Caco-2 (cell line): ENCODE results near the gene MAN1C1. TPM values are rescaled to one million over a fixed set of nuclear protein-coding genes. Genes with fewer than 3 reads are reported as not detected.
"Not testable (repeated sequence)": the region's sequence is repeated elsewhere in the genome, so short reads cannot be mapped to it uniquely, and the experiment has no call there.

Experiments
- BruUV-seq: library from RNA; stranded (reverse); fragments of 400-500 nt; replicated peaks from 2 replicates; lab custom pipeline; 2021; lab: Mats Ljungman, UMichigan
- CTCF ChIA-PET: fragments of 300-600 bp; sonication (Branson Sonifier 250); formaldehyde crosslinking; loops from one replicate; lab custom pipeline; 2022; ENCODE audit warnings: antibody characterized with exemption; lab: Charles Lee
- POLR2A ChIA-PET: fragments of 300-600 bp; sonication (Branson Sonifier 250); formaldehyde crosslinking; loops from one replicate; lab custom pipeline; 2022; ENCODE audit warnings: antibody characterized with exemption; lab: Charles Lee
- DNase-seq, 2 experiments: peaks; one replicate each; pipeline versions ENCODE4 v3.0.0 to v3.0.0-alpha.2; 2020 to 2022
- H3K27me3 ChIP-seq: replicated peaks from 2 replicates; pipeline ENCODE4 v1.6.0; 2011; ENCODE audit warnings: low read length; ENCODE audit not compliant: control insufficient read depth, insufficient read depth
- H3K36me3 ChIP-seq: 2 replicates; pipeline ENCODE4 v1.5.1; 2011; ENCODE audit warnings: low read length; ENCODE audit not compliant: control insufficient read depth, insufficient read depth
- H3K4me1 ChIP-seq: fragments of 250-450 bp; sonication (Bioruptor Pico); 2 replicates; pipeline ENCODE4 v1.5.1; 2020; ENCODE audit warnings: mild to moderate bottlenecking
- H3K4me3 ChIP-seq: 2 replicates; pipeline ENCODE4 v1.5.1; 2011; ENCODE audit warnings: low read depth, mild to moderate bottlenecking, control low read depth, low read length
- H3K9me3 ChIP-seq: fragments of 250-450 bp; sonication (Bioruptor Pico); 2 replicates; pipeline ENCODE4 v1.5.1; 2020; ENCODE audit warnings: mild to moderate bottlenecking, moderate library complexity
- H3K27ac Mint-ChIP-seq: one replicate; pipeline ENCODE4 v1.8.0; 2022; ENCODE audit warnings: mixed read lengths; ENCODE audit not compliant: unreplicated experiment
- H3K27me3 Mint-ChIP-seq: one replicate; pipeline ENCODE4 v1.8.0; 2022; ENCODE audit warnings: mixed read lengths; ENCODE audit not compliant: insufficient read depth, unreplicated experiment
- H3K36me3 Mint-ChIP-seq: one replicate; pipeline ENCODE4 v1.8.0; 2022; ENCODE audit warnings: mild to moderate bottlenecking, mixed read lengths; ENCODE audit not compliant: insufficient read depth, unreplicated experiment
- H3K4me1 Mint-ChIP-seq: one replicate; pipeline ENCODE4 v1.8.0; 2022; ENCODE audit warnings: low read depth, mixed read lengths; ENCODE audit not compliant: unreplicated experiment
- H3K4me3 Mint-ChIP-seq: one replicate; pipeline ENCODE4 v1.8.0; 2022; ENCODE audit warnings: mild to moderate bottlenecking, moderate library complexity, mixed read lengths; ENCODE audit not compliant: unreplicated experiment
- H3K9me3 Mint-ChIP-seq: one replicate; pipeline ENCODE4 v1.8.0; 2022; ENCODE audit warnings: mixed read lengths; ENCODE audit not compliant: unreplicated experiment
- CTCF ChIP-seq, 2 experiments: fragments of 200-600 bp in 1 of 2; IDR thresholded peaks; 1 replicate in 1 of 2; 2 replicates in 1 of 2; pipeline versions ENCODE4 v1.5.1 to v1.8.0; 2011 to 2022; ENCODE audit warnings: antibody characterized with exemption in 1 of 2, control low read depth in 1 of 2, inconsistent platforms in 1 of 2, low read depth in 1 of 2, low read length in 1 of 2, mild to moderate bottlenecking in 1 of 2, moderate library complexity in 1 of 2; ENCODE audit not compliant: insufficient read depth in 1 of 2, severe bottlenecking in 1 of 2, unreplicated experiment in 1 of 2
- intact Hi-C: fragments of 100-400 bp; cut with micrococcal nuclease; formaldehyde crosslinking; loops from one replicate; pipeline ENCODE4 v1.10.0; 2022; ENCODE audit not compliant: unreplicated experiment
- total RNA-seq: library from RNA; stranded (reverse); gene quantifications from 2 replicates; pipeline ENCODE4 v1.2.3, GENCODE V29; 2022

Gene MAN1C1
- total RNA-seq, 1 experiment from 2014 or later, result 2.7 TPM

- Histone ChIP-seq H3K27me3 (no peaks in the 10 kb centered on the region), H3K4me1 (no peaks in the 10 kb centered on the region), H3K4me3 (no peak overlapping the region), H3K36me3 (no peaks in the 10 kb centered on the region), H3K9me3 (no peaks in the 10 kb centered on the region)
- no TSS peak for BruUV-seq
- ChIA-PET CTCF (interaction anchor here (1.6 kb wide), 1 partner anchor 9 kb away, joined by 7 read pairs; no protein-coding TSS in a partner anchor), POLR2A (interaction anchor here (0.6 kb wide), 1 partner anchor 26 kb away, joined by 4 read pairs; no protein-coding TSS in a partner anchor)
- TF ChIP-seq CTCF (IDR thresholded peaks at IDR 0.05; ENCODE audit: insufficient read depth in 1 of 2, low read depth in 1 of 2, low read length in 1 of 2, severe bottlenecking in 1 of 2, unreplicated experiment in 1 of 2), result no peak
- DNase-seq, result no peak
- Mint-ChIP-seq H3K27me3 (no peaks in the 10 kb centered on the region), H3K36me3 (no peaks in the 10 kb centered on the region), H3K27ac (no peak overlapping the region), H3K4me1 (peaks cover 7% of the 10 kb centered on the region), H3K9me3 (peaks cover 25% of the 10 kb centered on the region), H3K4me3 (no peak overlapping the region)
- intact Hi-C loops, result no loop called here
Observed at GRCh38 chr1:25598879-25599278, 17.7 kb upstream of the MAN1C1 start.

GRCh38 chr1:25599969-25600610, 16.5 kb upstream of the MAN1C1 start:
- H3K9me3 ChIP-seq, result no peaks in the 10 kb centered on the region
- no peak overlapping the region for H3K4me3 Mint-ChIP-seq
- no peaks in the 10 kb centered on the region for H3K4me1 ChIP-seq
- no peaks in the 10 kb centered on the region for H3K36me3 Mint-ChIP-seq
- ChIA-PET POLR2A (no interaction called here), CTCF (no interaction called here)
- H3K4me1 Mint-ChIP-seq, result peaks cover 7% of the 10 kb centered on the region
- no peak overlapping the region for H3K4me3 ChIP-seq
- no peak for DNase-seq
- H3K27me3 Mint-ChIP-seq, result no peaks in the 10 kb centered on the region
- no TSS peak for BruUV-seq
- H3K9me3 Mint-ChIP-seq, result peaks cover 25% of the 10 kb centered on the region
- TF ChIP-seq CTCF (IDR thresholded peaks at IDR 0.05; ENCODE audit: insufficient read depth in 1 of 2, low read depth in 1 of 2, low read length in 1 of 2, severe bottlenecking in 1 of 2, unreplicated experiment in 1 of 2), result no peak
- no peak overlapping the region for H3K27ac Mint-ChIP-seq
- intact Hi-C loops, result no loop called here
- no peaks in the 10 kb centered on the region for H3K36me3 ChIP-seq
- H3K27me3 ChIP-seq, result no peaks in the 10 kb centered on the region

- H3K4me1 ChIP-seq, H3K36me3 Mint-ChIP-seq, H3K27me3 ChIP-seq, H3K4me3 Mint-ChIP-seq, H3K4me3 ChIP-seq, intact Hi-C loops, H3K36me3 ChIP-seq, H3K9me3 ChIP-seq, H3K27me3 Mint-ChIP-seq, DNase-seq, CTCF ChIA-PET, POLR2A ChIA-PET, H3K27ac Mint-ChIP-seq, BruUV-seq, H3K4me1 Mint-ChIP-seq: not testable (repeated sequence)
- H3K9me3 Mint-ChIP-seq, result peaks cover 25% of the 10 kb centered on the region
Observed at GRCh38 chr1:25600971-25601699, 15.5 kb upstream of the MAN1C1 start.

GRCh38 chr1:25603779-25604538, 12.6 kb upstream of the MAN1C1 start:
- intact Hi-C loops, H3K4me3 ChIP-seq, BruUV-seq, DNase-seq, H3K27me3 ChIP-seq, H3K4me3 Mint-ChIP-seq, H3K9me3 ChIP-seq, POLR2A ChIA-PET, H3K36me3 ChIP-seq, H3K27me3 Mint-ChIP-seq, H3K36me3 Mint-ChIP-seq, H3K27ac Mint-ChIP-seq, H3K9me3 Mint-ChIP-seq, CTCF ChIA-PET, H3K4me1 ChIP-seq, H3K4me1 Mint-ChIP-seq: not testable (repeated sequence)
